ENCODE results near the gene MGLL. TPM values are rescaled to one million over a fixed set of nuclear protein-coding genes. Genes with fewer than 3 reads are reported as not detected.
A peak's percentile ranks its signal among the peaks of the same experiment; 100 is the strongest.

Gene MGLL
- total and polyA plus RNA-seq, 8 donors: 10.5 to 118 (median 37.9) TPM

DNA sequence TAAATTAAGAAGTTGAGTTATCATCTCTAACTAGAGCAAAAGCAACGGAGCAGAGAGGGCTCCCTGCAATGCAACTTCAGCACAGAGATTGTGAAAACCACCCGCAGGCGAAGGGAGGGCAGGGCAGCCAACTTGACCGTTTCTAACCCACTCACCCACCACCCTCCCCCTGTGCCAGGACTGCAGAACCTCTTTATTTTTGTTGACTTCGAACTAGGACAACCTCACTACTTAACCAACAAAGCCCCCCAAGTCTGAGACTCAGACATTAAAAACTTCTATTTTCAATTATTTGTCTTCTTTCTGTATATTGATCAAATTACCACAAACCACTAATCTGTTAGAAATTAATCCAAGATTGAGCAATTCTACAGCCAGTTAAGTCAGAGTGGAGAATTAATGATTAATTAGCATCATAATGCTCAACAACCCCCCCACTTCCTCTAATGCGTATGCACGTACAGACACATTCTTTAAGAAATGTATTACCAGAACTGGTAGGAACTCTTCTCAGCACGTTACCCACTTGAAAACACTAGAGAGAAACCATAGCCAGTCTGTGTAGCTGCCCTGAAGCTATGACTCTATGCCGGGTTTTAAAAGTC, 2.0 kb downstream of the MGLL start:
- Histone ChIP-seq H3K36me3 (peaks cover 0 to 9% (median 4%) of the 10 kb centered on the region in 4 donors), H3K9me3 (no peaks in the 10 kb centered on the region), H3K27me3 (peaks cover 0 to 8% (median 0%) of the 10 kb centered on the region in 3 donors), H3K27ac (peak overlapping the region; percentile 25 to 90 (median 88)), H3K4me3 (peak overlapping the region in 2 of 4 donors; percentile 9 to 84), H3K4me1 (peaks cover 19 to 79% (median 69%) of the 10 kb centered on the region in 4 donors)
- intact Hi-C loops (cut with DNase I; ENCODE audit: low total_unique reads): loop anchor here (10.0 kb wide), 1 partner anchor 126 kb away; no protein-coding TSS in a partner anchor
- peak in 1 of 2 donors; percentile 45 for DNase-seq
- WGBS, 5 donors: 37 to 49% (median 42%) methylated on average over 9 of the region's 9 CpGs
- no peak for TF ChIP-seq POLR2AphosphoS5 (IDR thresholded peaks at IDR 0.05)
- TF ChIP-seq EP300 (IDR thresholded peaks at IDR 0.05): no peak
- TF ChIP-seq, protein P1, sequence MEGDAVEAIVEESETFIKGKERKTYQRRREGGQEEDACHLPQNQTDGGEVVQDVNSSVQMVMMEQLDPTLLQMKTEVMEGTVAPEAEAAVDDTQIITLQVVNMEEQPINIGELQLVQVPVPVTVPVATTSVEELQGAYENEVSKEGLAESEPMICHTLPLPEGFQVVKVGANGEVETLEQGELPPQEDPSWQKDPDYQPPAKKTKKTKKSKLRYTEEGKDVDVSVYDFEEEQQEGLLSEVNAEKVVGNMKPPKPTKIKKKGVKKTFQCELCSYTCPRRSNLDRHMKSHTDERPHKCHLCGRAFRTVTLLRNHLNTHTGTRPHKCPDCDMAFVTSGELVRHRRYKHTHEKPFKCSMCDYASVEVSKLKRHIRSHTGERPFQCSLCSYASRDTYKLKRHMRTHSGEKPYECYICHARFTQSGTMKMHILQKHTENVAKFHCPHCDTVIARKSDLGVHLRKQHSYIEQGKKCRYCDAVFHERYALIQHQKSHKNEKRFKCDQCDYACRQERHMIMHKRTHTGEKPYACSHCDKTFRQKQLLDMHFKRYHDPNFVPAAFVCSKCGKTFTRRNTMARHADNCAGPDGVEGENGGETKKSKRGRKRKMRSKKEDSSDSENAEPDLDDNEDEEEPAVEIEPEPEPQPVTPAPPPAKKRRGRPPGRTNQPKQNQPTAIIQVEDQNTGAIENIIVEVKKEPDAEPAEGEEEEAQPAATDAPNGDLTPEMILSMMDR (IDR thresholded peaks at IDR 0.05): no peak
- TF ChIP-seq POLR2A (IDR thresholded peaks at IDR 0.05): no peak

DNA sequence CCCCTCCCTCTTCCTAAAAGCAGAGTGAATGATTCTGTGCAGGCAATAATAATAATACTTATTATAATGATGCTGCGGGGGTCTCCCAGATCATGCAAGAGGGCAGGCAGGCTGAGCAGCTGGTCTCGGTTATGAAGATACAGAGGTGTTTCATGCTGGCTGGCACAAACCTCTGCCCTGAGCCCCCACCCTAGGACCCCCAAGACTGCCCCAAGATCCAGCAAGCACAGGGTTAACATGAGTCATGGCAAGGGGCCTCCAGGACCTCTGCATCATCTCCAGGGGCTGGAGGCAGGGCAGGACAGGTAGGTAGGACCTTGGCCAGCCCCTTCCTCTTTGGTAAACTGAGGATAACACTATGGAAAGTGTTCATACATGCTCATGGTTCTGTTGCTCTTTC, 2.7 kb downstream of the MGLL start:
- Histone ChIP-seq H3K36me3 (peaks cover 0 to 11% (median 4%) of the 10 kb centered on the region in 4 donors), H3K27me3 (peaks cover 0 to 8% (median 0%) of the 10 kb centered on the region in 3 donors), H3K27ac (peak overlapping the region; percentile 41 to 90 (median 88)), H3K4me3 (no peak overlapping the region), H3K4me1 (peaks cover 19 to 85% (median 72%) of the 10 kb centered on the region in 4 donors), H3K9me3 (no peaks in the 10 kb centered on the region)
- intact Hi-C loops (cut with DNase I; ENCODE audit: low total_unique reads): loop anchor here (10.0 kb wide), 1 partner anchor 125 kb away; no protein-coding TSS in a partner anchor
- 79 to 95% (median 91%) methylated on average over 2 of the region's 2 CpGs for WGBS, 5 donors
- no peak for TF ChIP-seq POLR2AphosphoS5 (IDR thresholded peaks at IDR 0.05)
- TF ChIP-seq POLR2A (IDR thresholded peaks at IDR 0.05): no peak
- TF ChIP-seq, protein P1 (IDR thresholded peaks at IDR 0.05): no peak
- no peak for TF ChIP-seq EP300 (IDR thresholded peaks at IDR 0.05)
- no peak for DNase-seq

DNA sequence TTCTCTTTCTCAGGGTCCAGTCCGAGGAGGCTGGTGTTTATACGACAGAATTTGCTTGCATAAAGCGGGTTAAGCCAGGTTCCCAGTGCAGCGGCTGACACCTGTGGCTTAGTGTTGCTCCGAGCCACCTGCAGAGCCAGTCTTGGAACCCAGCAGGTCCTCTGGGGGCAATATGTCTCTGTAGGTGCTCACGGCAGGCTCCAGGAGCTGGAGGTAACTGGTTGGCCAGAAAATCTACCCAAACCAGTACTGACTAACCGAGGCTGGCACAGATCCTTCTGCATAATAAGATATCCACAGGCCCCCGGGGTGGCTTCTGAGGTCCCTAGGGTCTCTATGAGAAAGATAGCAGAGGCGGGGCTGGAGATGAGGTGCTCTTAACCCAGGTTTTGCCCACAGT, 3.2 kb downstream of the MGLL start:
- H3K4me3 ChIP-seq: no peak overlapping the region
- peaks cover 0 to 11% (median 4%) of the 10 kb centered on the region in 4 donors for H3K36me3 ChIP-seq
- no peak for DNase-seq
- peaks cover 0 to 8% (median 0%) of the 10 kb centered on the region in 3 donors for H3K27me3 ChIP-seq
- H3K27ac ChIP-seq: peak overlapping the region in 4 of 5 donors; percentile 77 to 90 (median 88)
- WGBS, 5 donors: 59 to 77% (median 67%) methylated on average over 9 of the region's 9 CpGs
- H3K9me3 ChIP-seq: no peaks in the 10 kb centered on the region
- peaks cover 19 to 91% (median 75%) of the 10 kb centered on the region in 4 donors for H3K4me1 ChIP-seq
- intact Hi-C loops (cut with DNase I; ENCODE audit: low total_unique reads): no loop called here
- TF ChIP-seq EP300 (IDR thresholded peaks at IDR 0.05) (no peak), POLR2A (IDR thresholded peaks at IDR 0.05) (no peak), POLR2AphosphoS5 (IDR thresholded peaks at IDR 0.05) (no peak)
- TF ChIP-seq, protein P1 (IDR thresholded peaks at IDR 0.05): no peak

DNA sequence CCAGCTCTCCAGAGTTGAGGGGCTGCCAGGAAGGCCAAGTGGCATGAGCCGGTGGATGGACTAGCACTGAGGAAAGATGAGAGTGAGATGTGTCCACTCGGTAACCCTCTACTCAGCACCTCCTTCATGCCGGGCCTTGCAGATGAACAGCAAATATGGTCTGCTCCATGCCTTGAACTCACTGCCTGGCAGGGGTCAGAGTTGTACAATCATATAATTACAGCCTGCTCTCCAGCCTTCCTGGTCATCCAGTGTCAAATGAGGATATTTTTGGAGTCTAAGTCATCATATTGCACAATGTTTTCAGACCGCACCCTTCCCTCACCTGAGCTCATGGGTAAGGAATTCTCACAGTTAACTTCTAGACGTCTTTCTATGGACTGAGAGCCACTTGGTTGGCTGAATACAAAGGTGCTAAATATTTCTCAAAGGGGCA, 4.9 kb downstream of the MGLL start:
- WGBS, 5 donors: 60 to 74% (median 68%) methylated on average over 5 of the region's 5 CpGs
- peak overlapping the region; percentile 43 to 90 (median 88) for H3K27ac ChIP-seq
- peaks cover 0 to 3% (median 0%) of the 10 kb centered on the region in 3 donors for H3K27me3 ChIP-seq
- no peak for TF ChIP-seq EP300 (IDR thresholded peaks at IDR 0.05)
- TF ChIP-seq POLR2AphosphoS5 (IDR thresholded peaks at IDR 0.05): peak in 2 of 3 donors; percentile 33 to 69
- intact Hi-C loops (cut with DNase I; ENCODE audit: low total_unique reads): no loop called here
- no peak overlapping the region for H3K4me3 ChIP-seq
- DNase-seq: peak in 1 of 2 donors; percentile 81
- peaks cover 19 to 87% (median 70%) of the 10 kb centered on the region in 4 donors for H3K4me1 ChIP-seq
- H3K9me3 ChIP-seq: no peaks in the 10 kb centered on the region
- peaks cover 0 to 15% (median 12%) of the 10 kb centered on the region in 4 donors for H3K36me3 ChIP-seq
